H1 (cell line): Measurements from ENCODE around the gene ENPP1. TPM values are rescaled to one million over a fixed set of nuclear protein-coding genes. Genes with fewer than 3 reads are reported as not detected.

Experiments used
- CTCF ChIA-PET: fragments of 300-600 bp; sonication (Branson Sonifier 250); formaldehyde crosslinking; loops from one replicate; lab custom pipeline; 2021; ENCODE audit not compliant: partially characterized antibody; lab: Charles Lee
- POLR2A ChIA-PET: fragments of 300-600 bp; sonication (Branson Sonifier 250); formaldehyde crosslinking; loops from one replicate; lab custom pipeline; 2021; ENCODE audit warnings: inconsistent platforms; ENCODE audit not compliant: partially characterized antibody; lab: Charles Lee
- DNase-seq, 2 experiments: peaks; one replicate each; pipeline versions ENCODE4 v3.0.0 to v3.0.0-alpha.2; 2010 to 2022; ENCODE audit warnings: low spot score in 2 of 2, low read depth in 1 of 2, mixed read lengths in 1 of 2
- FAIRE-seq: peaks from 2 replicates; lab custom pipeline; 2011; peaks lifted over from hg19 to GRCh38; lab: Jason Lieb, UNC
- H2AFZ ChIP-seq: 2 replicates; pipeline ENCODE4 v1.8.1; 2012; ENCODE audit warnings: low read length, inconsistent platforms
- H2AK5ac ChIP-seq: 2 replicates; pipeline ENCODE4 v1.6.1; 2013; ENCODE audit warnings: low read depth, low read length
- H2BK120ac ChIP-seq: replicated peaks from 2 replicates; pipeline ENCODE3; 2013; ENCODE audit warnings: low read depth, low read length, inconsistent platforms
- H2BK12ac ChIP-seq: 2 replicates; pipeline ENCODE4 v1.6.1; 2013; ENCODE audit warnings: low read depth, low read length
- H2BK15ac ChIP-seq: 2 replicates; pipeline ENCODE4 v1.6.1; 2013; ENCODE audit warnings: low read length
- H2BK20ac ChIP-seq: 2 replicates; pipeline ENCODE4 v1.6.1; 2013; ENCODE audit warnings: low read length
- H2BK5ac ChIP-seq: 2 replicates; pipeline ENCODE4 v1.6.1; 2013; ENCODE audit warnings: low read depth, low read length
- H3K14ac ChIP-seq: 2 replicates; pipeline ENCODE4 v1.6.1; 2013; ENCODE audit warnings: inconsistent platforms; ENCODE audit not compliant: insufficient read length
- H3K18ac ChIP-seq: 2 replicates; pipeline ENCODE4 v1.6.1; 2013; ENCODE audit warnings: low read length; ENCODE audit errors: extremely low read depth
- H3K23ac ChIP-seq: 2 replicates; pipeline ENCODE4 v1.6.1; 2013; ENCODE audit warnings: inconsistent platforms; ENCODE audit not compliant: insufficient read length
- H3K23me2 ChIP-seq: 2 replicates; pipeline ENCODE4 v1.6.1; 2013; ENCODE audit warnings: low read depth, low read length
- H3K27ac ChIP-seq: 2 replicates; pipeline ENCODE4 v1.6.1; 2011; ENCODE audit warnings: low read depth, low read length, inconsistent platforms
- H3K27me3 ChIP-seq, 4 experiments: replicated peaks in 1 of 4; 1 replicate in 1 of 4; 2 replicates in 3 of 4; pipeline versions ENCODE4 v1.6.1 to v1.8.1; 2011 to 2013; ENCODE audit warnings: low read length in 3 of 4, mild to moderate bottlenecking in 3 of 4, inconsistent platforms in 2 of 4, mixed read lengths in 2 of 4, moderate library complexity in 1 of 4; ENCODE audit not compliant: control insufficient read depth in 3 of 4, insufficient read depth in 3 of 4; ENCODE audit errors: extremely low read depth in 1 of 4
- H3K36me3 ChIP-seq, 4 experiments: 2 replicates each; pipeline versions ENCODE4 v1.6.1 to v1.8.1; 2011 to 2013; ENCODE audit warnings: mild to moderate bottlenecking in 4 of 4, low read length in 3 of 4, moderate library complexity in 2 of 4, control low read depth in 1 of 4, inconsistent platforms in 1 of 4; ENCODE audit not compliant: insufficient read depth in 4 of 4, control insufficient read depth in 2 of 4
- H3K4ac ChIP-seq: replicated peaks from 2 replicates; pipeline ENCODE3; 2013; ENCODE audit warnings: low read length, low read depth, mixed read lengths, inconsistent platforms; ENCODE audit not compliant: insufficient read length
- H3K4me1 ChIP-seq, 4 experiments: replicated peaks in 1 of 4; 1 replicate in 1 of 4; 2 replicates in 3 of 4; pipeline versions ENCODE4 v1.6.1 to v1.8.1; 2011 to 2013; ENCODE audit warnings: low read length in 3 of 4, inconsistent platforms in 2 of 4, mixed read lengths in 1 of 4; ENCODE audit not compliant: insufficient read depth in 4 of 4, control insufficient read depth in 3 of 4
- H3K4me2 ChIP-seq, 2 experiments: 2 replicates each; pipeline versions ENCODE4 v1.6.1 to v1.8.1; 2011 to 2013; ENCODE audit warnings: low read depth in 2 of 2, low read length in 2 of 2, control low read depth in 1 of 2, inconsistent platforms in 1 of 2, mild to moderate bottlenecking in 1 of 2; ENCODE audit not compliant: insufficient read depth in 1 of 2
- H3K4me3 ChIP-seq, 4 experiments: fragments of 200-600, 300-600 bp in 1 of 4; sonication (generic), shearing (Covaris generic), sonication (Bioruptor Twin) in 1 of 4; 2 replicates each; pipeline versions ENCODE4 v1.5.1 to v1.8.1; 2011 to 2016; ENCODE audit warnings: low read length in 4 of 4, low read depth in 3 of 4, control low read depth in 2 of 4, inconsistent platforms in 2 of 4, mild to moderate bottlenecking in 2 of 4, mixed read lengths in 1 of 4, moderate library complexity in 1 of 4; ENCODE audit not compliant: insufficient read depth in 2 of 4; ENCODE audit errors: extremely low read depth in 1 of 4
- H3K56ac ChIP-seq: replicated peaks from 2 replicates; pipeline ENCODE3; 2013; ENCODE audit warnings: low read depth, mild to moderate bottlenecking, mixed read lengths, low read length, inconsistent platforms; ENCODE audit not compliant: insufficient read length
- H3K79me1 ChIP-seq: 2 replicates; pipeline ENCODE4 v1.6.1; 2013; ENCODE audit warnings: low read depth, low read length, control low read depth
- H3K79me2 ChIP-seq, 2 experiments: 2 replicates each; pipeline versions ENCODE4 v1.6.1 to v1.8.1; 2012 to 2013; ENCODE audit warnings: low read length in 2 of 2, mild to moderate bottlenecking in 2 of 2, inconsistent platforms in 1 of 2; ENCODE audit not compliant: insufficient read depth in 2 of 2, control insufficient read depth in 1 of 2
- H3K9ac ChIP-seq, 4 experiments: replicated peaks in 1 of 4; 1 replicate in 1 of 4; 2 replicates in 3 of 4; pipeline versions ENCODE4 v1.6.1 to v1.8.1; 2011 to 2013; ENCODE audit warnings: low read depth in 3 of 4, low read length in 3 of 4, control low read depth in 2 of 4, mild to moderate bottlenecking in 2 of 4, moderate library complexity in 2 of 4, inconsistent platforms in 1 of 4; ENCODE audit errors: extremely low read depth in 1 of 4
- H3K9me3 ChIP-seq, 2 experiments: 2 replicates each; pipeline versions ENCODE4 v1.6.1 to v1.8.1; 2012 to 2013; ENCODE audit warnings: mild to moderate bottlenecking in 2 of 2, moderate library complexity in 2 of 2, control low read depth in 1 of 2, inconsistent platforms in 1 of 2, low read depth in 1 of 2, low read length in 1 of 2, mixed read lengths in 1 of 2; ENCODE audit not compliant: insufficient read depth in 2 of 2
- H4K20me1 ChIP-seq, 2 experiments: replicated peaks in 1 of 2; 2 replicates each; pipeline versions ENCODE3 to v1.8.1; 2011 to 2013; ENCODE audit warnings: inconsistent platforms in 2 of 2, low read length in 2 of 2, mild to moderate bottlenecking in 1 of 2; ENCODE audit not compliant: insufficient read depth in 2 of 2, control insufficient read depth in 1 of 2
- H4K5ac ChIP-seq: 2 replicates; pipeline ENCODE4 v1.6.1; 2013; ENCODE audit warnings: low read length, low read depth, mixed read lengths, inconsistent platforms; ENCODE audit not compliant: insufficient read length
- H4K8ac ChIP-seq: 2 replicates; pipeline ENCODE4 v1.8.0; 2013; ENCODE audit warnings: mild to moderate bottlenecking, moderate library complexity, low read length, inconsistent platforms; ENCODE audit not compliant: insufficient read depth; ENCODE audit errors: extremely low read depth
- H4K91ac ChIP-seq: replicated peaks from 2 replicates; pipeline ENCODE3; 2013; ENCODE audit warnings: low read length, mixed read lengths, inconsistent platforms; ENCODE audit not compliant: insufficient read length
- CHD2 ChIP-seq: IDR thresholded peaks from 2 replicates; pipeline ENCODE4 v1.6.1; 2012; ENCODE audit warnings: low read length, improper control_type of control experiment
- NRF1 ChIP-seq: IDR thresholded peaks from 2 replicates; pipeline ENCODE4 v1.6.1; 2011; ENCODE audit warnings: mild to moderate bottlenecking, low read depth, low read length, improper control_type of control experiment
- RAD21 ChIP-seq, 2 experiments: IDR thresholded peaks in 1 of 2; conservative IDR thresholded peaks in 1 of 2; 2 replicates each; pipeline ENCODE4 v1.6.1; 2011; ENCODE audit warnings: low read depth in 2 of 2, low read length in 2 of 2, improper control_type of control experiment in 1 of 2, inconsistent platforms in 1 of 2, mild to moderate bottlenecking in 1 of 2, moderate library complexity in 1 of 2
- SP4 ChIP-seq: IDR thresholded peaks from 2 replicates; pipeline ENCODE4 v1.6.1; 2012; ENCODE audit warnings: low read length, inconsistent platforms
- USF2 ChIP-seq: IDR thresholded peaks from 2 replicates; pipeline ENCODE4 v1.6.1; 2011; ENCODE audit warnings: low read length, improper control_type of control experiment
- WGBS, 2 experiments: shearing (Covaris generic) in 1 of 2; methylation state at CpG; one replicate each; pipeline versions ENCODE4 v1.1.6 to v1.1.7; 2013 to 2015; ENCODE audit warnings: low lambda C conversion rate in 2 of 2, mixed read lengths in 2 of 2, inconsistent platforms in 1 of 2, low coverage in 1 of 2, missing lambda C conversion rate in 1 of 2; ENCODE audit not compliant: insufficient replicate concordance in 2 of 2, insufficient coverage in 1 of 2, insufficient read length in 1 of 2; ENCODE audit errors: extremely low coverage in 1 of 2, missing lambda C conversion rate in 1 of 2; 5-methylcytosine and 5-hydroxymethylcytosine counted together
- polyA plus RNA-seq, 7 experiments: library from polyadenylated mRNA; depleted of rRNA in 3 of 7; stranded (reverse) in 5 of 7; unstranded in 2 of 7; fragments of >200 nt in 5 of 7; fragments of 200-250 nt in 2 of 7; gene quantifications; 1 replicate in 5 of 7; 2 replicates in 1 of 7; 4 replicates in 1 of 7; pipeline versions ENCODE4 v1.2.1 to v1.2.3, GENCODE V29; 2011 to 2013; ENCODE audit warnings: missing spikeins in 2 of 7, mixed read lengths in 2 of 7
- total RNA-seq: library from RNA; stranded (reverse); fragmentation: NEBNext Ultra II Directional; extraction: Animal tissue kit (Norgen Biotek cat#: 25700); gene quantifications from 2 replicates; pipeline ENCODE4 v1.2.1, GENCODE V29; 2021

Gene ENPP1
- total and polyA plus RNA-seq, 2 of the 8 experiments (the other 6 are each of a cell fraction or from before 2014, with no cell fraction given): 10.1 to 39.1 TPM

GRCh38 chr6:131858765-131859415 lies 51.1 kb downstream of the ENPP1 start:
- Histone ChIP-seq H3K14ac (no peak overlapping the region), H2AFZ (no peak overlapping the region), H3K27ac (no peak overlapping the region), H4K5ac (no peak overlapping the region), H3K23me2 (no peaks in the 10 kb centered on the region), H4K8ac (no peak overlapping the region), H3K9me3 (no peaks in the 10 kb centered on the region), H3K23ac (no peak overlapping the region), H2BK12ac (no peak overlapping the region), H2BK20ac (no peak overlapping the region), H2BK5ac (no peak overlapping the region), H4K91ac (no peak overlapping the region), H3K27me3 (no peaks in the 10 kb centered on the region), H3K4me3 (no peak overlapping the region), H3K18ac (no peak overlapping the region), H3K9ac (no peak overlapping the region), H2BK15ac (no peak overlapping the region), H2BK120ac (no peak overlapping the region), H2AK5ac (no peak overlapping the region), H3K79me2 (no peaks in the 10 kb centered on the region), H3K4me1 (peaks cover 0 to 4% (median 2%) of the 10 kb centered on the region in 4 experiments; a peak in 2 of 7 replicates), H3K36me3 (peaks cover 0 to 11% (median 3%) of the 10 kb centered on the region in 4 experiments; a peak in 3 of 8 replicates), H3K79me1 (no peaks in the 10 kb centered on the region), H3K56ac (no peak overlapping the region), H4K20me1 (no peaks in the 10 kb centered on the region), H3K4me2 (no peak overlapping the region), H3K4ac (no peak overlapping the region)
- DNase-seq: no peak
- TF ChIP-seq CHD2 (no peak), USF2 (no peak), RAD21 (IDR thresholded peaks at IDR 0.05 in 1 of 2, conservative IDR thresholded peaks at IDR 0.05 in 1 of 2; ENCODE audit: low read depth in 2 of 2, low read length in 2 of 2) (no peak), NRF1 (no peak), SP4 (no peak)
- 87% methylated on average over 2 of the region's 2 CpGs; no CpG with 5 or more reads in 1 of the 2 experiments for WGBS, 2 experiments
- ChIA-PET POLR2A (interaction anchor here (1.3 kb wide), 1 partner anchor 9 kb away, joined by 3 read pairs; no protein-coding TSS in a partner anchor), CTCF (interaction anchor here (0.5 to 1.2 kb wide), 4 partner anchors 38 to 80 kb away, joined by 3 to 4 read pairs (median 3); no protein-coding TSS in a partner anchor)
- no peak for FAIRE-seq
